ENCODE results near the gene PPT2. TPM values are rescaled to one million over a fixed set of nuclear protein-coding genes. Genes with fewer than 3 reads are reported as not detected.

The PPT2 gene
- total and polyA plus RNA-seq, 2 experiments from 2014 or later, result 27.2 to 34.3 TPM

- no peak for TF ChIP-seq EZH2phosphoT487 (IDR thresholded peaks at IDR 0.05; ENCODE audit: low read depth, severe bottlenecking, unreplicated experiment)
- TF ChIP-seq EZH2 (IDR thresholded peaks at IDR 0.05; ENCODE audit: borderline replicate concordance), result no peak
- no peak for TF ChIP-seq CTCF (IDR thresholded peaks at IDR 0.05; ENCODE audit: poor library complexity)
- Histone ChIP-seq H3K27me3 (no peaks in the 10 kb centered on the region), H3K9me3 (ENCODE audit: low read depth) (no peaks in the 10 kb centered on the region), H3K4me3 (no peak overlapping the region), H4K20me1 (ENCODE audit: insufficient read depth, poor library complexity, severe bottlenecking) (no peaks in the 10 kb centered on the region), H3K4me1 (ENCODE audit: insufficient read depth) (peaks cover 30% of the 10 kb centered on the region), H3K9me2 (replicated peaks; ENCODE audit: insufficient read depth) (no peaks in the 10 kb centered on the region), H3K27ac (peak overlapping the region; percentile 83), H3K79me2 (no peaks in the 10 kb centered on the region), H2AFZ (no peak overlapping the region), H3K36me3 (replicated peaks; ENCODE audit: insufficient read depth, low read depth) (no peaks in the 10 kb centered on the region), H3K4me2 (peak overlapping the region; percentile 64)
- WGBS (ENCODE audit: low lambda C conversion rate, missing lambda C conversion rate), result 5% methylated on average over 5 of the region's 15 CpGs
- DNase-seq (ENCODE audit: low spot score), result peak; percentile 63
Observed at GRCh38 chr6:32108094-32108627, 45.8 kb upstream of the PPT2 start.

GRCh38 chr6:32108727-32109113 lies 45.2 kb upstream of the PPT2 start:
- Histone ChIP-seq H4K20me1 (ENCODE audit: insufficient read depth, poor library complexity, severe bottlenecking) (no peaks in the 10 kb centered on the region), H3K79me2 (no peaks in the 10 kb centered on the region), H3K4me2 (peak overlapping the region; percentile 64), H3K9me2 (replicated peaks; ENCODE audit: insufficient read depth) (no peaks in the 10 kb centered on the region), H3K4me3 (no peak overlapping the region), H3K27me3 (no peaks in the 10 kb centered on the region), H3K27ac (peak overlapping the region; percentile 83), H3K9me3 (ENCODE audit: low read depth) (no peaks in the 10 kb centered on the region), H3K36me3 (replicated peaks; ENCODE audit: insufficient read depth, low read depth) (no peaks in the 10 kb centered on the region), H3K4me1 (ENCODE audit: insufficient read depth) (peaks cover 36% of the 10 kb centered on the region), H2AFZ (no peak overlapping the region)
- WGBS (ENCODE audit: low lambda C conversion rate, missing lambda C conversion rate), result 56% methylated on average over 6 of the region's 6 CpGs
- DNase-seq (ENCODE audit: low spot score), result peak; percentile 3
- TF ChIP-seq EZH2 (IDR thresholded peaks at IDR 0.05; ENCODE audit: borderline replicate concordance), result no peak
- no peak for TF ChIP-seq CTCF (IDR thresholded peaks at IDR 0.05; ENCODE audit: poor library complexity)
- no peak for TF ChIP-seq EZH2phosphoT487 (IDR thresholded peaks at IDR 0.05; ENCODE audit: low read depth, severe bottlenecking, unreplicated experiment)

DNA sequence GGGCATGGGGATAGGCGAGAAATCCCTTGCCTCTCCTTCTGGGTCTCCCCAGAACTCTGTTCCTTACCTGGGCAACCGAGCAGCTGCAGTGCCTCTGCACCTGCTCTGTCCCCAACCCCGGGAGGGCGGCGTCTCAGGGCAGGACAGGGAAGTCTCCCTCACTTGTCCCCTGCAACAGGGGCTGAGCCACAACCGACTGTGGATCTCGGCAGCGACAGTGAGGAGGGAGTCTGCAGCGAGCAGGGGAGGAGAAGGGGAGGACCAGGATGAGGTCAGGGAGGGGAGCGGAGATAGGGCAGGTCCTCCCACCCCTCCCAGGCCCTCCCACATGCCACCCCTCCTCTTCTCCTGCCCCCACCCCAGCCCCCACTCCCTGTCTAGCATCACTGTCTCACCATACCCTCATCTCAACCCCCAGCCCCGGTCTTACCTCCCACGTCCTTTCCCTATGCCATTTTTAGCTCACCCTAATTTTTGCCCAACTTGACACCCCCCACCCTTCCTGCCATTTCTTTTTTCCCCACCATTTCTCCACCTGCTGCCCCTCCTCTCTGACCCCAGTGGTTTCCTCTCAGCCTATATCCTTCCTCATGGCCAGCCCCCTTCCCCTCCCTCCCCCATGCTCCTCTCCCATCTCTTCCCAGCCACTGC lies 44.7 kb upstream of the PPT2 start, which contains the start of gene TNXB:
Gene TNXB, minus strand, starts transcription at position 225 of the 651 bp plus-strand sequence. CDS start 11,140 bp downstream, outside the sequence.
- Histone ChIP-seq H3K79me2 (no peaks in the 10 kb centered on the region), H4K20me1 (ENCODE audit: insufficient read depth, poor library complexity, severe bottlenecking) (no peaks in the 10 kb centered on the region), H3K9me3 (ENCODE audit: low read depth) (no peaks in the 10 kb centered on the region), H3K4me2 (peak within 1 kb of the TSS; percentile 64), H3K27ac (peak within 1 kb of the TSS; percentile 83), H3K27me3 (no peaks in the 10 kb centered on the region), H3K4me3 (no peak within 1 kb of the TSS), H3K9me2 (replicated peaks; ENCODE audit: insufficient read depth) (no peaks in the 10 kb centered on the region), H3K36me3 (replicated peaks; ENCODE audit: insufficient read depth, low read depth) (no peaks in the 10 kb centered on the region), H3K4me1 (ENCODE audit: insufficient read depth) (peaks cover 37% of the 10 kb centered on the region), H2AFZ (no peak within 1 kb of the TSS)
- DNase-seq (ENCODE audit: low spot score), result peak; percentile 28
- TF ChIP-seq EZH2phosphoT487 (IDR thresholded peaks at IDR 0.05; ENCODE audit: low read depth, severe bottlenecking, unreplicated experiment), result no peak
- TF ChIP-seq CTCF (IDR thresholded peaks at IDR 0.05; ENCODE audit: poor library complexity), result no peak
- TF ChIP-seq EZH2 (IDR thresholded peaks at IDR 0.05; ENCODE audit: borderline replicate concordance), result no peak
- 24% methylated on average over 5 of the region's 12 CpGs for WGBS (ENCODE audit: low lambda C conversion rate, missing lambda C conversion rate)
